T-helper 1 cell treated with Interleukin-12 subunit alpha and Interleukin-12 subunit beta and Interleukin-4 antibody, amounts not matched to agents 30 ng/mL and 1 ng/mL, for 36 hours (primary cell): ENCODE results near the gene CES1. TPM values are rescaled to one million over a fixed set of nuclear protein-coding genes. Genes with fewer than 3 reads are reported as not detected.
"Not testable (repeated sequence)": the region's sequence is repeated elsewhere in the genome, so short reads cannot be mapped to it uniquely, and the experiment has no call there.

Experiments
- intact Hi-C: fragments of 100-400 bp; cut with micrococcal nuclease; formaldehyde crosslinking; loops from one replicate; pipeline ENCODE4 v1.15.1; 2024
- total RNA-seq: library from RNA; stranded (reverse); gene quantifications from 2 replicates; pipeline ENCODE4 v1.2.3, GENCODE V29; 2022

The CES1 gene
- total RNA-seq, 1 donor from 2014 or later, result not detected

- intact Hi-C loops, result no loop called here
These were observed 497 bp downstream of the CES1 start for GRCh38 chr16:55832425-55832772.

GRCh38 chr16:55830658-55831294 lies 2.1 kb downstream of the CES1 start:
- intact Hi-C loops, result no loop called here

- intact Hi-C loops, result not testable (repeated sequence)
These were observed 3.7 kb downstream of the CES1 start for GRCh38 chr16:55829232-55829631.

- intact Hi-C loops, result no loop called here
These were observed 4.2 kb downstream of the CES1 start for GRCh38 chr16:55828680-55829079.

GRCh38 chr16:55825115-55825728 lies 7.7 kb downstream of the CES1 start:
- intact Hi-C loops, result no loop called here

- intact Hi-C loops, result no loop called here
These were observed 8.4 kb downstream of the CES1 start for GRCh38 chr16:55824473-55825000.

GRCh38 chr16:55822280-55822810 lies 10.6 kb downstream of the CES1 start:
- intact Hi-C loops, result no loop called here

GRCh38 chr16:55821210-55821609 lies 11.7 kb downstream of the CES1 start:
- intact Hi-C loops, result no loop called here

GRCh38 chr16:55820615-55821014 lies 12.3 kb downstream of the CES1 start:
- intact Hi-C loops, result no loop called here

GRCh38 chr16:55817236-55817912 lies 15.5 kb downstream of the CES1 start:
- intact Hi-C loops, result no loop called here

- intact Hi-C loops, result not testable (repeated sequence)
These were observed 16.7 kb downstream of the CES1 start for GRCh38 chr16:55816222-55816621.

GRCh38 chr16:55815320-55815719 lies 17.6 kb downstream of the CES1 start:
- intact Hi-C loops, result no loop called here

GRCh38 chr16:55814174-55814573 lies 18.7 kb downstream of the CES1 start:
- intact Hi-C loops, result not testable (repeated sequence)

- intact Hi-C loops, result not testable (repeated sequence)
These were observed 19.2 kb downstream of the CES1 start for GRCh38 chr16:55813730-55814129.

GRCh38 chr16:55812951-55813350 lies 19.9 kb downstream of the CES1 start:
- intact Hi-C loops, result no loop called here

GRCh38 chr16:55811811-55812210 lies 21.1 kb downstream of the CES1 start:
- intact Hi-C loops, result no loop called here

GRCh38 chr16:55810451-55810961 lies 22.4 kb downstream of the CES1 start:
- intact Hi-C loops, result no loop called here

GRCh38 chr16:55809851-55810250 lies 23.0 kb downstream of the CES1 start:
- intact Hi-C loops, result no loop called here

GRCh38 chr16:55809386-55809785 lies 23.5 kb downstream of the CES1 start:
- intact Hi-C loops, result no loop called here

GRCh38 chr16:55808286-55808685 lies 24.6 kb downstream of the CES1 start:
- intact Hi-C loops, result not testable (repeated sequence)

- intact Hi-C loops, result not testable (repeated sequence)
These were observed 27.8 kb downstream of the CES1 start for GRCh38 chr16:55805104-55805503.

GRCh38 chr16:55803681-55804080 lies 29.2 kb downstream of the CES1 start:
- intact Hi-C loops, result not testable (repeated sequence)
